Fibroblast of gingiva (primary cell): ENCODE results near the gene NRTN.
"Not testable (repeated sequence)": the region's sequence is repeated elsewhere in the genome, so short reads cannot be mapped to it uniquely, and the experiment has no call there.

Source experiments
- DNase-seq: peaks from one replicate; pipeline ENCODE4 v3.0.0-alpha.2; 2011; ENCODE audit warnings: low read depth

Gene NRTN, protein sequence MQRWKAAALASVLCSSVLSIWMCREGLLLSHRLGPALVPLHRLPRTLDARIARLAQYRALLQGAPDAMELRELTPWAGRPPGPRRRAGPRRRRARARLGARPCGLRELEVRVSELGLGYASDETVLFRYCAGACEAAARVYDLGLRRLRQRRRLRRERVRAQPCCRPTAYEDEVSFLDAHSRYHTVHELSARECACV

DNA sequence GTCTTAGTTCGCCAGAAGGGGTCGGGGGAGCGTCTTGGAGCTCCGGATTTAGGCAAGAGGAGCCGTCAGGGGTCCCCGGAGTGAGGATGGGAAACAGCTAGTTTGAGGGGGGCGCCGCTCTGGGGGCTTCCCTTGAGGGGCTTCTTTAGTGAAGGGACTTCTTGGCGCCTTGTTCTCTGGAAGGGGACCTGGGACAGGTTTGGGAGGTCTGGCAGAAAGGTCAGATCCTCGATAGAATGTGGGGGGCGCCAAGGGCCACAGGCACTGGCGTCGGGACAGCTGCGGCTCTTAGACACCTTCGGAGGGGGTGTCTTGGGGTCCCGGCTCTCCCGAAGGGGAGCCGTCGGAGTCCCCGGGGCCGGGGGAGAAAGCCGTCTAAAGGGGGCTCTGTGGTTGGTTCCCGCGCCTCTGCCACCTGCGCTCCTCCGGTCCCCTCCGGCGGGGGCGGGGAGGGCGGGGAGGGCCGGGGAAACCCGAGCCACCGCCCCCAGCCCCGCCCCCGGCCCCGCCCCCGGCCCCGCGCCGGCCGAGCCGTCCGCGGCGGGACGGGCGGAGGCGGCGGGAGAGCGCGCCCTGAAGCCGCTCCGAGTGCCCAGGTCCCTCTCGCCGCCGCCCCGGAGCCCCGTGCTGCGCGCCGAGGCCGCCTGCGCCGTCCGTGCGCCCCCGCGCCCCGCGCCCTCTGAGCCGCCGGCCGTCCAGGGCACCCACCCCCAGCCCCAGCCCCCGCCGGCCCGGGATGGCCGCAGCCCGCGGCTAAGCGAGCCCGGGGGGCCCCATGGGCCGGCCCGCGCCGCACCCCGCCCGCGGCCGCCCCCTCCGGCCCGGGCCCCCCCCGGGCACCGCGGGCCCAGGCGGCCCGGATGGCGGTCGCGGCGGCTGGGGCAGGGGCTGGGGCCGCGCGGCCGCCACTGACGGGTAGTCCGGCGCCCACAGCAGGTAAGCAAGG is at the start of gene NRTN:
Gene NRTN (plus strand): TSS at position 552 of the 946 bp plus-strand sequence. CDS start 19,099 bp downstream, outside the sequence.
- DNase-seq, result no peak

DNA sequence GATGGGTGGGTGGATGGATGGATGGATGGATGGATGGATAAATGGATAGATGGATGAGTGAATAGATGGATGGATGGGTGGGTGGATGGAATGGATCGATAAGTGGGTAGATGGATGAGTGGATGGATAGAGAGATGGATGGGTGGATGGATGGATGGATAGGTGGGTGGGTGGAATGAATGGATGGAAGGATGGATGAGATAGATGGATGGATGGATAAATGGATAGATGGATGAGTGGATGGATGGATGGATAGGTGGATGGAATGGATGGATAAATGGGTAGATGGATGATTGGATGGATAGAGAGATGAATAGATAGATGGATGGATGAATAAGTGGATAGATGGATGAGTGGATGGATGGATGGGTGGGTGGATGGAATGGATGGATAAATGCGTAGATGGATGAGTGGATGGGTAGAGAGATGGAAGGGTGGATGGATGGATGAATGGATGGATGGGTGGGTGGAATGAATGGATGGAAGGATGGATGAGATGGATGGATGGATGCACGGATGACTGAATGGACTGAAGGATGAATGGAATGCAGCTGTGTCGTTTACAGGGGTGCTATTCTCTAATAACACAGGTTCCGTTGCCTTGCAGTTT is 42.2 kb upstream of the NRTN start:
- no peak for DNase-seq

DNA sequence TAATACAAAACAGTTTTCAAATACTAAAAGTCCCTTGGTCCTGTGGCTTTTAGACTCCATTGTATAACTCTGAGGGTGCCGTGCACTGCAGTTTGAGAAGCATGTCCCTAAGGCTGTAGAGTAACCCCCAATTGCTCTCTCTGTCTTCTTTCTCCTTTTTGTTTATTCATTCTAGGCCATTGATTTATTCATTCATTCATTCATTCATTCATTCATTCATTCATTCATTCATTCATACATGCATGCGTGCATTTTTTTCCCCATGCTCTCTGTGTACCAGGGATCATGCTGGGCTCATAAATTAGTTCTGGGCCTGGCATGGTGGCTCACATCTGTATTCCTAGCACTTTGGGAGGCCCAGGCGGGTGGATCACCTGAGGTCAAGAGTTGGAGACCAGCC is 39.6 kb upstream of the NRTN start:
- DNase-seq, result no peak

DNA sequence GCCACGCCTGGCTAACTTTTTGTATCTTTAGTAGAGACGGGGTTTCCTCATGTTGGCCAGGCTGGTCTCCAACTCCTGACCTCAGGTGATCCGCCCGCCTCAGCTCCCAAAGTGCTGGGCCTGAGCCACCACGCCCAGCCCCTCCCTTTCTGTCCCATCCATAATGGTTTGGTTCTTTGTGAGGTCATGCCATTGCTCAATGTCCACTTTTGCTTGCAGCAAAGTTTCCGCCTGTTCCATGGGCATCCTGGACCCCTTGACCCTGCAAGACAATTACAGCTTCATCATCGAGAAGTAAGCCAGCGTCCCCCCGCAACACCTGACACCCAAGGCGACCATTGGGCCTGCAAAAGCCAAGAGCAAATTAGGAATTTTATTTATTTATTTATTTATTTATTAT is 36.9 kb upstream of the NRTN start:
- DNase-seq, result no peak

DNA sequence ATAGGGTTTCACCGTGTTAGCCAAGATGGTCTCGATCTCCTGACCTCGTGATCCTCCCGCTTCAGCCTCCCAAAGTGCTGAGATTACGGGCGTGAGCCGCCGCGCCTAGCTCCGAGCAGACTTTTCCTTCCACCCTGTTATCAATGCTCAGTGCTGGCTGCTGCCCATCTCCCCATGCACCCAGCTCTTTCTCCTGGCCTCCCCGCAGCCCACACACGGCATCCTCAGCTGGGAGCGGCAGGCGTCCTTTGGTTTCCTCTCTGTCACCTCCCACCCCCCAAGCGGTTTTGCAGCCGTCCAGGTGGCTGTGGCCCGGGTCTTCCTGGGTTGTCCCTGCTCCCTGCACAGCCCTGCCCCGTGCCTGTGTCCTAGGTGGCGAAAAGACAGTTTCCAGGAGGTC is 32.5 kb upstream of the NRTN start:
- no peak for DNase-seq

DNA sequence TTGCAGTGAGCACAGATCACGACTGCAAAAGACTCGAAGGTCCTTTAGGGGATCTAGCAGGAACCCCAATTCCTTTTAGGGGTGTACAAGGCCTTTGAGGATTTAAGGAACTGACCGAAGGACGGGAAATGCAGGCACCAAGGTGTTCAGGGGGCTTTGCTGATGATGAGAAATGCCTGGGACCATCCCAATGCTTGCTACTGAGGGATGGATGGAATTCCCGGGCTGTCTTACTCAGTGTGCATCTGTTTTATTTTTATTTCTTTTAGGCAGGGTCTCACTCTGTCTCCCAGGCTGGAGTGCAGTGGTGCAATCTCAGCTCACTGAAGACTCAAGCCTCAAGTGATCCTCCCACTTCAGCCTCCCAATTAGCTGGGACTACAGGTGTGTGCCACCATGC is 31.6 kb upstream of the NRTN start:
- DNase-seq, result no peak

DNA sequence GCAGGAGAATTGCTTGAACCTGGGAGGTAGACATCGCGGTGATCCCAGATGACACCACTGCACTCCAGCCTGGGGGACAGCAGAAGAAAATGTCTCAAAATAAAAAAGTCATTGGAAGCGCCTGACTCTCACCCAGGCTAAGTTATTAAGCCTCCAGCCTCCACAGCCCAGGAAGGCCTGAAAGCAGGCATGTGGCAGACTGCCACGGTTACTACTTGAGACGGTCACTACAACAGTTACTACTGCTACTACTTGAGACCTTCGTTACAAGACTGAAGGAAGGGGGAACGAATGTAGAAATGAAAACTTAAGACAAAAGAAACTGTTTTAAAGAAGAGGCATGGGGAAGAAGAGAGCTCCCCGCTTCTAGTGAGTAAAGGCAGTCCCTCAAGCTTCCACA is 29.9 kb upstream of the NRTN start:
- no peak for DNase-seq

DNA sequence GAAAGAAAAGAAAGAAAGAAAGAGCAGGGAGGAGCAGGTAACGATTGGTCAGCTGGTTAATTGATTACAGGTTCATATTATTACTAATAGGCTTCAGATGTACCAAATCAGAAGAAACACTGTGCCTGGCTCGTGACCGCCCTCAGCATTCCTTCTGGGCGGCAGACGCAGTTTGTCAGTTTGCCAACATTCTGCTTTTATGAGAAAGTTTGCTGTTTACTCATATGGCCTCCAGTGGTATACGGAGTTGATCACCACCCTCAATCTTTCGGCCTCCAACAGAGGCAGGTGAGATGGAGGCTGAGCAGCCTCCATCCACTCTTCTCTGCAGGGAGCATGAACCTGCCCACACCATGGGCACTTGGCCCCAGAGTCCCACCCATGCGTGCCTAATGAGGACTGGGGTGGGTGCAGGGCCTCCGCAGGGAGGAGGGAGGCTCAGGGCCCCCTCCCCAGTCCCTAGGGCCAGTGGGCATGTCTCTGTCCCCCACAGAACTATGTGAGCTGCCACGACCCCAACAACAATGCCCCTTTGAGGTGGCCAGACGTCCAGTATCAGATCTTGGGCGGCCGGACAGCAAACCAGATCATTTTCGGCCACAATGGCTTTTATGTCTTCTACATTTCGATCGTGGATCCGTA is 29.1 kb upstream of the NRTN start:
- DNase-seq, result peak; percentile 89

DNA sequence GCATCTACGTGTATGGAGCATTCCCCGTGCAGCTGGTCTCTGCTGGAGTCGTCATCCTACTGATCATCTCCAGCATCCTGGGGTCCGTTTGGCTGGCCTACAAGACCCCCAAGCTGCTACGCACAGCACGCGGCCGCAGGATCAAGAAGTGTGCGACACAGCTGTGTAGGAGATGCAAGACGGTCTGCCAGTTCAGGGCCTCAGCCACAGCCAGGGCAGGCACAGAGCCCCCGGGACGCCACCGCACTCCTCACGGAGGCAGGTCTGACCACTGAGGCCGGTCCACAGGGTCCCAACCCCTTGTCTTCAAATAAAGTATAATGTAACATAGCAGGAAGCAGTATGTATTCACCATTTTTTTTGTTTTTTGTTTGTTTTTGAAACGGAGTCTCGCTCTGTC is 26.5 kb upstream of the NRTN start:
- no peak for DNase-seq

DNA sequence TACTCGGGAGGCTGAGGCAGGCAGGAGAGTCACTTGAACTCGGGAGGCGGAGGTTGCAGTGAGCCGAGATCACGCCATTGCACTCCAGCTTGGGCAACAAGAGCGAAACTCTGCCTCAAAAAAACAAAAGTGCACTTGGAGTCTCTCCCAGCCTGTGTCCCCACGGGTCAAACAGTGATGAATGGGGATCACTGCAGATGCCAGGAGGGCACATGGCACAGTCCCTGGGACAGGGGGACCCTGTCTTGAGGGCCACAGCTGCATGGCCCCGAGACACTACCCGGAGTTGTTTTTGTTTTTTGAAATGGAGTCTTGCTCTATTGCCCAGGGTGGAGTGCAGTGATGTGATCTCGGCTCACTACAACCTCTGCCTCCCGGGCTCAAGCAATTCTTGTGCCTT is 24.0 kb upstream of the NRTN start:
- DNase-seq, result not testable (repeated sequence)

DNA sequence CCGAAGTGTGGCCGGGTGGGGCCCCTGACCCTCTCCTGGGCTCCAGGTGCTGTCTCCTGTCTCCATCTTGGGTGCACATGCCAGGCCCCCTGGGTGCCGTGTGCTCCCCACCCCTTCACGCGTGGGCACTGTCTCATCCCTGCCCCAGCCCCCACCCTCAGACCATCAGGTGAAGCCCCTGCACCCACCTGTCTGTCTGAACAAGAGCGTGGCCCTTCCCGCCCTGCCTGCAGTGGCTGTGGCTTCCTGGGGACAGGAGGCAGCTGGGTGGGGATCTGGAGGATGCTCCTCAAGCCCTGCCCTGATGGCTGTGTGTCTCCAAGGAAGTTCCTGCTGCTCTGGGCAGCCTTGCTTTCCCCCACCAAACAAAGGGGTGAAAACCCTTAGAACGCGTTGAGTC is 22.5 kb upstream of the NRTN start:
- no peak for DNase-seq

DNA sequence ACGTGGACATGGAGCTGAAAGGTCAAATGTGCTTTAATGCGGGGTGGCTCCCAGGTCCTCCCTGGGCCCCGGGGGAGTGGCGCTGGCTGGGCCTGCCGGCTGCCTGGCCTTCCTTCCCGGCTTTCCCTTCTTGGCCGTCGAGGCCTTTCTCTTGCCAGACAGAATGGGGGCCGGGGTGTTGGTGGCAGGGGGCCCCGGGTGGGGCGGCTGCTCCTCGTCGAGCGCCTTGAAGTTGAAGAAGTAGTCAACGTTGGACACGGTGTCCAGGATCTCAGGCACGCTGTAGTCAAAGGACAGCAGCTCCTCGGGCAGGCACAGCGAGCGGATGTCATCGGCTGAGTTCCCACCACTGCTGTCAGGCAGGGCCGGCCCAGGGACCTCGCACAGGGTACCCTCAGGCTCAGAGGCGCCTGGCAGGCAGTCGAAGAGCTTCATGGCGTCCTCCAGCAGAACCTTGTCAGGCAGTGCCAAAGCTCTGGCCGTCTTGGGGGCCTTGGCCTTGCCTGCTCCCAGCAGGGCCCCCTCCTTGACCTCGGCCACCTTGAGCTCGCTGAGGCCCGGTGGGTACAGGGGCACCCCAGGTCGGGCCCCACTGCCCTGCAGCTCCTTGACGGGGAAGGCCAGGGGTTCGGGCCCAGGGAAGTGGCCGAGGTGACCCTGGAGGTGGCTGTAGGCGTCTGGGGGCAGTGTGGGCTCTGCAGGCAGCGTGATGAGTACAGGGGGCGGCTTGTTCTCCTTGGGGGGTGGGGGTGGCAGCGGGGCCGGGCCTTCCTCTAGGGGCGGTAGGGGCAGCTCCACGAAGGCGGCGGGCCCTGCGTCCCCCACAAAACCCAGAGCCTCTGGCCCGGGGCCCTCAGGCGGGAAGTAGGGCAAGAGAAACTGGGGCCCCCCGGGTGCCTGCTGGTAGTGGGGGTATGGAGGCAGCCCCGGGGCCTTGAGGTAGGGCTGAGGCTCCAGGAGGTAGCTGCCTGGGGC is 21.6 kb upstream of the NRTN start:
- no peak for DNase-seq

DNA sequence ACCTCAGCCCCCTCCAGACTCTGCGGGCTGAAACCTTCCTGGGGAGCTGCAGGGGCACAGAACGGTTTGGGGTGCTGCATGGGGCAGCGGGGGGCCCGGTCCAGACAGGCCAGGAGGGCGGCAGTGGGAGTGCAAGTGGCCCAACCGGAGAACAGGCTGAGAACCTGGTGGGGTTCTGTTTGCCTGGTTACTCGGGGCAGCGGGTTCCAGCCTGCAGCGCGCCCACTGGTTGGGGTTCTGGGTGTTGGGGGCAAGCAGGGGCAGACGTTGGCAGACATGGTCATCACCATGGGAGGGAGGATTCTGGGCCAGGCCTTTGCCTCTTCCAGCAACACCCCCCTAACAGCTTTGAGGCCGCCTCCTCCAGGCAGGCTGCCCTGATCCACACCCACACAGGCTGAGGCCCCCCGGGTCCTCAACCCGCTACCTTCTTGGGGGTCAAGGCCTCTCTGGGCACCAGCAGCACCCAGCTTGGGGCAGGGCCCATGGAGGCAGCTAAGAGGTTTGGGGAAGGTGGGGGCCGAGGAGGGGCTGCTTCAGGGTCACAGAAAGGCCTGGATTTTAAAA is 20.2 kb upstream of the NRTN start, which contains the start of gene PRR22:
Gene PRR22 (minus strand): TSS at position 166 of the 567 bp plus-strand sequence. CDS start 86 bp downstream, at position 80.
- DNase-seq, result no peak

DNA sequence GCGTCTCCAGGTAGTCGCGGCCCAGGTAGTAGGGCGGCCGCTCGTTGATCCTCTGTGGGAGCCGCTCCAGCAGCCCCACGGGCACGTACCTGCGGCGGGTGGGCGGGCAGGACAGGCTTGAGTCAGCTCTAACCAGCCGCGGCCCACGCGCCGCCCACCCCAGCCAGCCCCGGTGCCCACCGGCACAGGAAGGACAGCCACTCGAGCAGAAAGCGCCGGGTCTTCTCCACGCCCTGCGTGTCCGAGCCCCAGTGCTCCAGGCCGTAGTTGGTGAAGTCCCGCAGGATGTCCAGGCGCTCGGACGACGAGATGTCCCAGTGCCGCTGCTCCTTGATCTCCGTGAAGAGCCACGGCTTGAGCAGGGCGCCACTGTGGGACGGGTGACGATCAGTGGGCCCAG is 19.4 kb upstream of the NRTN start:
- DNase-seq, result no peak

DNA sequence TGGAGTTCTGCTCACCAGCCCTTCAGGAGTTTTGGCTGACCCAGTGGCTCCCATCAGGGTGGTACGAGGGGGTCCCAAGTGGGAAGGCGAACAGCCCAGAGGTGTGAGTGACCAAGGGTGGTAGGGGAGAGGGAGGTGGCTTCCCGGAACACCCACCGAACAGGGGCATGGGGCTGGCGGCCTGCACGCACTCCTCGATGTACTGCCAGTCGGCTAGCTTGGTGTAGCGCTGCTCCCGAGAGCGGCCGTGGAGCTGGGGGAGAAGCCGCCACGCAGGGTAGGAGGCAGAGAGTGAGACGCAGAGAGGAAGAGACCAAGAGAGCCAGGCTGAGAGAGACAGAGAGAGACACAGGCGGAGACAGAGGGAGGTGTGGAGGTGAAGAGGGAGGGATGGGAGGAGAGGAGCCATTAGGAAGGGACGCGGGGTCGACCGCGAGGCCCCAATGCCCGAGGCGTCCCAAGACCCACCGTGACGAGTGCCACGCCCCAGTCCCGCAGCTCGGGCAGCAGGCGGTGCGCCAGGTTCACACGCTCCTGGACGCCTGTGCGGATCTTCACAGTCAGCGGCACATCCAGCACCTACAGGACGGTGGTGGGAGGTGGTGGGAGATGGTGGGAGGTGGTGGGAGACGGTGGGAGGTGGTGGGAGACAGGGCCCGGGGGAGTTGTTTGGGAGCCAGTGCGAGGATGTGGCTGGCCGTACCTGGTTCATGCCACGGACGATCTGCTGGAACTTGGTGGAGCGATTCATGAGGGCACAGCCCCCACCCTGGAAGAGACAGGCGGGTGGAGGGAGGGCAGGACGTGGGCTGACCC is 18.1 kb upstream of the NRTN start:
- no peak for DNase-seq

DNA sequence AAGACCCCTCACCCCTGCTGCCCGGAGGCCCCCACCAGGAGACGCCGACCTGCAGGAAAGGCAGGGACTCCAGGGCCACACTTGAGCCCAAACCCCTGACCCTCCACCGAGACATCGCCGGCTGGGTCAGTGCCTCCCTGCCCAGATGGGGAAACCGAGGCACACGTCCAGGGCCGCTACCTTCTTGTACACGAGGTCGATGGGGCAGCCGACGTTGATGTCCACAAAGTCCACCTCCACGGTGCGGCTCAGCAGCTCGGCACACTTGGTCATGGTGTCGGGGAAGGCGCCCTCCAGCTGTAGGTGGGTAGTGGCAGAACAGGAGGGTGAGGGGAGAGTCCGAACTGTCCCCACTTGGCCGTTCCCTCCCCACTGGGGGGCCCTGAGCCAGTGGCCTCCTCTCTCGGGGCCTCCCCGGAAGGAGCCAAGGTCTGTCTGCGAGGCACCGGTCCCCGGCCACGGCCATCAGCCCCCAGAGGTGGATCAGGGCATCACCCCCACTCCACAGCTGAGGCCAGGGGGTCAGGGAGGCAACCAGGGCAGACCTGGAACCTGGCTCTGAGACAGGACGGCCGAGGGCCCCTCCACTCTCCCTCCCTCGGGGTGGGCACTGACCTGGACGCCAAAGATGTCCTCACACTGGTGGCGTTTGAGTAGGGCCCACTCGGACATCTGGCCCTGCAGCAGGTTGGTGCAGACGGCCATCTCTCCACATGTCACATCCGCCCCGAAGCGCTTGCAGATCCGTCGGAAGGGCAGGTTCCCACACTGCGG is 17.3 kb upstream of the NRTN start:
- DNase-seq, result no peak

DNA sequence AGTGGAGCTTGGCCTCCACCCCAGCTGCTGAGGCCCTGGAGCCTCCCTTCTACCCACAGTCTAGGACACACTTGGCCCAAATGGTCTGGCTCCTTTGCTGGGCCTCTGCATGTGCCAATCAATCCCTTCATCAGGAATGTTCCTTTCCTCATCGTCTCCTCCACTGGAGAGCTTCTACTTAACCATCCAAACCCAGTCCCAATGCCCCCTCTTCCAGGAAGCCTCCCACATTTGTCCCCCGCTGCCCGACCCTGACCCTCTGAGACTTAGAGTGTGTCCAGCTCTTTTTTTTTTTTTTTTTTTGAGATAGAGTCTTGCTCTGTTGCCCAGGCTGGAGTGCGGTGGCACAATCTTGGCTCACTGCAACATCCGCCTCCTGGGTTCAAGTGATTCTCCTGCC is 16.4 kb upstream of the NRTN start:
- no peak for DNase-seq

DNA sequence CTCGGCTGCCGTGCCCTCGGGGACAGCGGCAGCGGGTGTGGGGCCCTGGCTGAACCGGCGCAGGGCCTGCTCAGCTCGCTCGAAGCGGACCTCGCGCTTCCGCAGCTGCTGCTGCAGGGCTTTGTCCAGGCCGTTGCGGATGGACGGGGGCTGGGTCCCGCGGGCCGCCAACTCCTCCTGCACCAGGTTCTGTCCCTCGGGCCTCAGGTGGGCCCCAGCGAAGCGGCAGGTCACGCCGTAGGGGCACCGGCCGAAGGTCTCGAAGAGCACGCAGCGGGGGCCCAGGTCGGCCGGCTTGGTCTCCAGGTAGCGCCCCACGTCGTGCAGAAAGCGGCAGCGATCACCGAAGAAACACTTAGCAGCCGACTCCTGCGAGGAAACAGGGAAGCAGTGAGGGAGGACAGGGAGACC is 15.5 kb upstream of the NRTN start:
- DNase-seq, result no peak

DNA sequence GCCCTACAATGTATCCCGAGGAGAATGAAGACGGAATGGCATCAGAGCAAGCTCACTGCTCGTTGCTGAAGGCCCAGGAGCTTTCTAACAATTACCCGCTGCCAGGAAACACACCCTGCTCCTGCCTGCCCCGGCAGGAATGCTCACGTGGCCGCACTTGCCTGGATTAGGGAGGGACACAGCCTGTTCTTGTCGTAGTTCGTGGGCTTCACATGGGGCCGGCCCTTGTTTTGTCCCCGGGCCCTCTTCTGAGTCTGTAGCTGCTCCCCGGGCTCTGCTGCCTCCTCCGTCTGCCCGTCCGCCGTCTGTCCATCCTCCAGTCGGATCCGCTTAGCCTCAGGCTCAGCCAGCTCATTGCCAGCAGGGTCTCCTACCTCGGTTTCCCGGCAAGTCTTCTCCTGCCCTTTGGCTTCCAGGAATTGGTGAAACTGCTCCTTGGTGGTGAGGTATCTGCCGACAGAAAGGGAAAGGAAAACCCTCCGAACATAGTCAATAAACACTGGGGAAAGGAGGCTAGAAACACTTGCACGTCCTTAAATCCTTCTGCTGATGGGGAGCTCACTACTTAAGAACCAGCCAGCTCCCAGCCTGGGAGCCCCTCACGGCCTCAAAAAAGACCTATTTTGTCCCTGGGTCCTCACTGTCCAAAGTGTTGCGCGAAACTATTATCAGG is 14.8 kb upstream of the NRTN start:
- no peak for DNase-seq
